Measurements from ENCODE around the gene OR52W1. TPM values are rescaled to one million over a fixed set of nuclear protein-coding genes. Genes with fewer than 3 reads are reported as not detected.
A peak's percentile ranks its signal among the peaks of the same experiment; 100 is the strongest.

The OR52W1 gene
- total RNA-seq, 2 donors from 2014 or later, result not detected

- no peak for TF ChIP-seq CTCF (conservative IDR thresholded peaks at IDR 0.05)
- Histone ChIP-seq H3K27me3 (ENCODE audit: control insufficient read depth, insufficient read depth, low read length, poor library complexity, severe bottlenecking) (no peaks in the 10 kb centered on the region), H3K9me3 (ENCODE audit: control insufficient read depth, low read length) (no peaks in the 10 kb centered on the region), H3K27ac (ENCODE audit: low read depth, low read length) (no peak overlapping the region), H3K4me3 (ENCODE audit: low read length) (peak overlapping the region; percentile 94), H3K36me3 (ENCODE audit: control insufficient read depth, insufficient read depth, low read length) (peaks cover 9% of the 10 kb centered on the region), H3K4me1 (ENCODE audit: control insufficient read depth, insufficient read depth, low read length) (peaks cover 6% of the 10 kb centered on the region), H3K9ac (ENCODE audit: extremely low read depth, low read length, poor library complexity, severe bottlenecking) (peak overlapping the region; percentile 71)
- WGBS, 2 experiments (ENCODE audit: insufficient coverage in 1 of 2, insufficient read length in 1 of 2), result 4 to 5% methylated on average over 8 to 10 of the region's 10 CpGs
- no peaks in the 10 kb centered on the region for H3K27me3 Mint-ChIP-seq (ENCODE audit: insufficient read depth)
- H3K4me3 Mint-ChIP-seq, result peak overlapping the region; percentile 96
- DNase-seq, result no peak
- H3K4me1 Mint-ChIP-seq, result peaks cover 29% of the 10 kb centered on the region
- peaks cover 4% of the 10 kb centered on the region for H3K36me3 Mint-ChIP-seq (ENCODE audit: low read depth)
- H3K27ac Mint-ChIP-seq, result peak overlapping the region; percentile 97
- H3K9me3 Mint-ChIP-seq, result no peaks in the 10 kb centered on the region
These were observed 35.0 kb downstream of the OR52W1 start for GRCh38 chr11:6233984-6234386.

GRCh38 chr11:6234387-6235107 is 35.5 kb downstream of the OR52W1 start, which contains the start of gene FHIP1B:
TSS of gene FHIP1B (minus strand) at chr11:6234636. CDS start at chr11:6224516, 10,120 bp downstream.
- Mint-ChIP-seq H3K4me1 (peaks cover 28% of the 10 kb centered on the region), H3K4me3 (peak within 1 kb of the TSS; percentile 96), H3K27ac (peak within 1 kb of the TSS; percentile 97), H3K36me3 (ENCODE audit: low read depth) (no peaks in the 10 kb centered on the region), H3K9me3 (no peaks in the 10 kb centered on the region), H3K27me3 (ENCODE audit: insufficient read depth) (no peaks in the 10 kb centered on the region)
- Histone ChIP-seq H3K36me3 (ENCODE audit: control insufficient read depth, insufficient read depth, low read length) (peaks cover 9% of the 10 kb centered on the region), H3K27me3 (ENCODE audit: control insufficient read depth, insufficient read depth, low read length, poor library complexity, severe bottlenecking) (no peaks in the 10 kb centered on the region), H3K27ac (ENCODE audit: low read depth, low read length) (no peak within 1 kb of the TSS), H3K9me3 (ENCODE audit: control insufficient read depth, low read length) (no peaks in the 10 kb centered on the region), H3K9ac (ENCODE audit: extremely low read depth, low read length, poor library complexity, severe bottlenecking) (peak within 1 kb of the TSS; percentile 71), H3K4me1 (ENCODE audit: control insufficient read depth, insufficient read depth, low read length) (peaks cover 10% of the 10 kb centered on the region), H3K4me3 (ENCODE audit: low read length) (peak within 1 kb of the TSS; percentile 94)
- WGBS, 2 experiments (ENCODE audit: insufficient coverage in 1 of 2, insufficient read length in 1 of 2), result 0 to 1% methylated on average over 31 to 62 of the region's 62 CpGs
- DNase-seq, result peak; percentile 100
- no peak for TF ChIP-seq CTCF (conservative IDR thresholded peaks at IDR 0.05)

GRCh38 chr11:6237266-6237665 is 38.2 kb downstream of the OR52W1 start:
- peaks cover 23% of the 10 kb centered on the region for H3K4me1 Mint-ChIP-seq

More at GRCh38 chr11:6237266-6237665, 38.2 kb downstream of the OR52W1 start:
- TF ChIP-seq CTCF (conservative IDR thresholded peaks at IDR 0.05), result no peak
- H3K4me3 ChIP-seq (ENCODE audit: low read length), result no peak overlapping the region
- 86 to 100% methylated on average over 3 to 4 of the region's 4 CpGs for WGBS, 2 experiments (ENCODE audit: insufficient coverage in 1 of 2, insufficient read length in 1 of 2)
- peaks cover 14% of the 10 kb centered on the region for H3K4me1 ChIP-seq (ENCODE audit: control insufficient read depth, insufficient read depth, low read length)
- Mint-ChIP-seq H3K36me3 (ENCODE audit: low read depth) (peaks cover 3% of the 10 kb centered on the region), H3K4me3 (no peak overlapping the region), H3K27me3 (ENCODE audit: insufficient read depth) (peaks cover 3% of the 10 kb centered on the region), H3K27ac (no peak overlapping the region), H3K9me3 (no peaks in the 10 kb centered on the region)
- peaks cover under 1% of the 10 kb centered on the region for H3K36me3 ChIP-seq (ENCODE audit: control insufficient read depth, insufficient read depth, low read length)
- H3K9ac ChIP-seq (ENCODE audit: extremely low read depth, low read length, poor library complexity, severe bottlenecking), result no peak overlapping the region
- H3K9me3 ChIP-seq (ENCODE audit: control insufficient read depth, low read length), result no peaks in the 10 kb centered on the region
- DNase-seq, result no peak
- H3K27me3 ChIP-seq (ENCODE audit: control insufficient read depth, insufficient read depth, low read length, poor library complexity, severe bottlenecking), result no peaks in the 10 kb centered on the region
- H3K27ac ChIP-seq (ENCODE audit: low read depth, low read length), result no peak overlapping the region

Measured in endodermal cell (in vitro differentiated cells).